GM18868 (cell line): ENCODE measurements around the gene SCT.
"Not testable (repeated sequence)": the region's sequence is repeated elsewhere in the genome, so short reads cannot be mapped to it uniquely, and the experiment has no call there.

Source experiments
- ATAC-seq: cut with Tn5 transposase; IDR thresholded peaks from one replicate; pipeline ENCODE4 v1.9.1; 2021; ENCODE audit warnings: mild to moderate bottlenecking, moderate library complexity; ENCODE audit not compliant: unreplicated experiment

Gene SCT

GRCh38 chr11:626475-627307 lies at the start of gene SCT:
Gene SCT, minus strand, starts transcription at chr11:627181. Its CDS starts 38 bp downstream, at chr11:627143.
- no peak for ATAC-seq

GRCh38 chr11:674406-674805 lies 47.4 kb upstream of the SCT start:
- no peak for ATAC-seq

- no peak for ATAC-seq
These were observed 46.9 kb upstream of the SCT start for GRCh38 chr11:673866-674265.

GRCh38 chr11:665704-666281 lies 38.8 kb upstream of the SCT start:
- no peak for ATAC-seq

GRCh38 chr11:665062-665703 lies 38.2 kb upstream of the SCT start:
- ATAC-seq = no peak

- ATAC-seq = no peak
These were observed 35.8 kb upstream of the SCT start for GRCh38 chr11:662689-663274.

GRCh38 chr11:660681-661444 lies 33.9 kb upstream of the SCT start:
- no peak for ATAC-seq

- no peak for ATAC-seq
These were observed 33.3 kb upstream of the SCT start for GRCh38 chr11:660281-660680.

- no peak for ATAC-seq
These were observed 32.6 kb upstream of the SCT start for GRCh38 chr11:659532-660085.

- ATAC-seq = no peak
These were observed 30.7 kb upstream of the SCT start for GRCh38 chr11:657691-658126.

GRCh38 chr11:656866-657265 lies 29.9 kb upstream of the SCT start:
- no peak for ATAC-seq

- no peak for ATAC-seq
These were observed 29.4 kb upstream of the SCT start for GRCh38 chr11:656426-656825.

GRCh38 chr11:655036-655726 lies 28.2 kb upstream of the SCT start:
- ATAC-seq = no peak

GRCh38 chr11:654444-654843 lies 27.5 kb upstream of the SCT start:
- ATAC-seq = not testable (repeated sequence)

- ATAC-seq = no peak
These were observed 26.9 kb upstream of the SCT start for GRCh38 chr11:653837-654236.

GRCh38 chr11:653136-653535 lies 26.2 kb upstream of the SCT start:
- ATAC-seq = not testable (repeated sequence)

GRCh38 chr11:650482-650881 lies 23.5 kb upstream of the SCT start:
- ATAC-seq = no peak

- ATAC-seq = not testable (repeated sequence)
These were observed 20.7 kb upstream of the SCT start for GRCh38 chr11:647672-648158.

- ATAC-seq = no peak
These were observed 19.2 kb upstream of the SCT start for GRCh38 chr11:646214-646613.

GRCh38 chr11:645536-645935 lies 18.6 kb upstream of the SCT start:
- no peak for ATAC-seq
